DOHH2 (cell line): ENCODE measurements around the gene TMC4.

Experiments used
- H3F3A ChIP-seq: fragments of 200-600 bp; sonication (generic), shearing (Covaris generic); 2 replicates; pipeline ENCODE4 v1.6.0; 2016; ENCODE audit warnings: antibody characterized with exemption, mild to moderate bottlenecking; ENCODE audit not compliant: control insufficient read depth, insufficient read depth
- H3K27ac ChIP-seq: fragments of 200-600 bp; sonication (generic); 2 replicates; pipeline ENCODE4 v1.5.1; 2014; ENCODE audit warnings: low read depth, mild to moderate bottlenecking, low read length, moderate library complexity
- H3K27me3 ChIP-seq: fragments of 200-600 bp; sonication (generic); 2 replicates; pipeline ENCODE4 v1.6.1; 2014; ENCODE audit warnings: mild to moderate bottlenecking, low read length, mixed read lengths; ENCODE audit not compliant: control insufficient read depth
- H3K36me3 ChIP-seq: fragments of 200-600 bp; sonication (generic); 2 replicates; pipeline ENCODE4 v1.6.1; 2014; ENCODE audit warnings: mild to moderate bottlenecking, low read length, moderate library complexity, mixed read lengths; ENCODE audit not compliant: control insufficient read depth
- H3K4me1 ChIP-seq: fragments of 200-600 bp; sonication (generic); 2 replicates; pipeline ENCODE4 v1.6.1; 2014; ENCODE audit warnings: mild to moderate bottlenecking, low read length, mixed read lengths; ENCODE audit not compliant: control insufficient read depth
- H3K4me2 ChIP-seq: fragments of 200-600 bp; sonication (generic); 2 replicates; pipeline ENCODE4 v1.6.0; 2014; ENCODE audit warnings: mild to moderate bottlenecking, low read length, moderate library complexity
- H3K4me3 ChIP-seq: fragments of 200-600 bp; sonication (generic); 2 replicates; pipeline ENCODE4 v1.5.1; 2014; ENCODE audit warnings: mild to moderate bottlenecking, low read length, mixed read lengths
- H3K79me2 ChIP-seq: fragments of 200-600 bp; sonication (generic); 2 replicates; pipeline ENCODE4 v1.6.1; 2014; ENCODE audit warnings: mild to moderate bottlenecking, low read length, mixed read lengths; ENCODE audit not compliant: control insufficient read depth
- H3K9me2 ChIP-seq: fragments of 200-600 bp; sonication (generic); replicated peaks from 2 replicates; pipeline ENCODE4 v1.6.1; 2014; ENCODE audit warnings: mild to moderate bottlenecking, low read length, mixed read lengths; ENCODE audit not compliant: control insufficient read depth
- H3K9me3 ChIP-seq: fragments of 200-600 bp; sonication (generic); 2 replicates; pipeline ENCODE4 v1.6.1; 2014; ENCODE audit warnings: antibody characterized with exemption, low read length, mixed read lengths; ENCODE audit not compliant: control insufficient read depth, insufficient read depth
- H4K20me1 ChIP-seq: fragments of 200-600 bp; sonication (generic); 2 replicates; pipeline ENCODE4 v1.6.0; 2014; ENCODE audit warnings: low read depth, mild to moderate bottlenecking, antibody characterized with exemption, low read length, moderate library complexity; ENCODE audit not compliant: control insufficient read depth, insufficient read depth
- EZH2phosphoT487 ChIP-seq: fragments of 200-600 bp; sonication (generic); IDR thresholded peaks from 2 replicates; pipeline ENCODE4 v1.6.1; 2017; ENCODE audit warnings: borderline replicate concordance, mild to moderate bottlenecking, antibody characterized with exemption, low read length, moderate library complexity, mixed read lengths
- TF ChIP-seq, protein P1 (sequence below): fragments of 200-600 bp; sonication (generic); IDR thresholded peaks from one replicate; pipeline ENCODE4 v1.5.1; 2014; ENCODE audit warnings: antibody characterized with exemption, mild to moderate bottlenecking, low read depth, low read length; ENCODE audit not compliant: poor library complexity, severe bottlenecking

The TMC4 gene

DNA sequence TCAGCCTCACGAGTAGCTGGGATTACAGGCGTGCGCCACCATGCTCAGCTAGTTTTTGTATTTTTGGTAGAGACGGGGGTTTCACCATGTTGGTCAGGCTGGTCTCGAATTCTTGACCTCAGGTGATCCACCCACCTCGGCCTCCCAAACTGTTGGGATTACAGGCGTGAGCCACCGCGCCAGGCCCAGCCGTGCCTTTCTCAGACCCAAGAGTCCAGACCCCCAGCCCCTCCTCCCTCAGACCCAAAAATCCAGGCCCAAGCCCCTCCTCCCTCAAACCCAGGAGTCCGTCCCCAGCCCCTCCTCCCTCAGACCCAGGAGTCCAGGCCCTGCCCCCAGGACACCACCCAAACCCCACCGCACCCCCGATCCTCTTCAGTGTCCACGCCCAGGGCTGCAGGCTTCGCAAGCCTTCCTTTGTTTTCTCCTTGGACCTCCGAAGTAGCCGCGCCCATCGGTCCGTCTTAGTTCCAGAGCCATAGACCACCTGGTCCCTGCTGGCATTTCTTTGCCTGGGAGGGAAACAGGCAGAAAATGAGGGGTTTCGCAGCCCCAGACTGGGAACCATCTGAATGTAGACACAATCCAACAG is 3.7 kb downstream of the TMC4 start:
- Histone ChIP-seq H3K4me3 (no peak overlapping the region), H3K36me3 (no peaks in the 10 kb centered on the region), H3K9me2 (no peaks in the 10 kb centered on the region), H4K20me1 (no peaks in the 10 kb centered on the region), H3K79me2 (no peaks in the 10 kb centered on the region), H3K4me1 (peaks cover 22% of the 10 kb centered on the region), H3K9me3 (no peaks in the 10 kb centered on the region), H3F3A (no peaks in the 10 kb centered on the region; the same call in 1 of the 2 replicates), H3K4me2 (no peak overlapping the region), H3K27me3 (no peaks in the 10 kb centered on the region), H3K27ac (no peak overlapping the region)
- TF ChIP-seq EZH2phosphoT487, result no peak
- TF ChIP-seq, protein P1, sequence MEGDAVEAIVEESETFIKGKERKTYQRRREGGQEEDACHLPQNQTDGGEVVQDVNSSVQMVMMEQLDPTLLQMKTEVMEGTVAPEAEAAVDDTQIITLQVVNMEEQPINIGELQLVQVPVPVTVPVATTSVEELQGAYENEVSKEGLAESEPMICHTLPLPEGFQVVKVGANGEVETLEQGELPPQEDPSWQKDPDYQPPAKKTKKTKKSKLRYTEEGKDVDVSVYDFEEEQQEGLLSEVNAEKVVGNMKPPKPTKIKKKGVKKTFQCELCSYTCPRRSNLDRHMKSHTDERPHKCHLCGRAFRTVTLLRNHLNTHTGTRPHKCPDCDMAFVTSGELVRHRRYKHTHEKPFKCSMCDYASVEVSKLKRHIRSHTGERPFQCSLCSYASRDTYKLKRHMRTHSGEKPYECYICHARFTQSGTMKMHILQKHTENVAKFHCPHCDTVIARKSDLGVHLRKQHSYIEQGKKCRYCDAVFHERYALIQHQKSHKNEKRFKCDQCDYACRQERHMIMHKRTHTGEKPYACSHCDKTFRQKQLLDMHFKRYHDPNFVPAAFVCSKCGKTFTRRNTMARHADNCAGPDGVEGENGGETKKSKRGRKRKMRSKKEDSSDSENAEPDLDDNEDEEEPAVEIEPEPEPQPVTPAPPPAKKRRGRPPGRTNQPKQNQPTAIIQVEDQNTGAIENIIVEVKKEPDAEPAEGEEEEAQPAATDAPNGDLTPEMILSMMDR, result no peak

DNA sequence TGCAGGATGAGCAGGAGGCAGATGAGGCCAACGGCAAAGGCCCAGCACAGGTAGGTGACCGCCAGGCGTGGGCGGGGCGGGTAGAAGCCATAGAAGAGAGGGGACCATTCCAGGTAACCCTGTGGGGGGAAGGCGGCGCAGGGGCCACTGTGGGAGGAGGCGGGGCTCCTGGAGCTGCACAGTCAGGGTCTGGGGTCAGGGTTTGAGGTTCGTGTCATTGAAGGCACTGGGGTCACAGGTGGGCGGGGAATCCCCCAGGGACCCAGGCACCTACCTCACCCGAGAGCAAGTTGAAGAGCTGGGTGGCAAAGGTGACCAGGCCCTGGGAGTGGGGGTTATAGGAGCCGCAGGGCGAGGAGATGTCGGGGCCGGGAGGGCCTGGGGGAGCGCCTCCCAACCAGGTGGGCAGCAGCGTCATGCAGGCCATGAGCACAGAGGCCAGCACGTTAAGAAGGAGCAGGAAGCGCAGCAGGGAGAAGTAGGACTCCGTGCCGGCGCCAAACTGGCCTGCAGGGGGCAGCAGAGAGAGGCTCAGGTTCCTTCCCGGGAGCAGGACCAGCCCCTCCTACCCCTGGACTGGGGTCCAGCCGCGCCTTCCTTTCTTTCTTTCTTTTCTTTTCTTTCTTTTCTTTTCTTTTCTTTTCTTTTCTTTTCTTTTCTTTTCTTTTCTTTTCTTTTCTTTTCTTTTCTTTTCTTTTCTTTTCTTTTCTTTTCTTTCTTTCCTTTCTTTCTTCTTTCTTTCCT is 4.6 kb downstream of the TMC4 start:
- Histone ChIP-seq H3K27me3 (no peaks in the 10 kb centered on the region), H3K36me3 (no peaks in the 10 kb centered on the region), H4K20me1 (no peaks in the 10 kb centered on the region), H3K4me2 (peak overlapping the region; percentile 53), H3K9me2 (no peaks in the 10 kb centered on the region), H3K4me3 (peak overlapping the region; percentile 43; the same call in 1 of the 2 replicates), H3K27ac (no peak overlapping the region), H3K4me1 (peaks cover 13% of the 10 kb centered on the region), H3F3A (no peaks in the 10 kb centered on the region; the same call in 1 of the 2 replicates), H3K9me3 (no peaks in the 10 kb centered on the region), H3K79me2 (no peaks in the 10 kb centered on the region)
- no peak for TF ChIP-seq EZH2phosphoT487
- TF ChIP-seq, protein P1, result peak; percentile 73

DNA sequence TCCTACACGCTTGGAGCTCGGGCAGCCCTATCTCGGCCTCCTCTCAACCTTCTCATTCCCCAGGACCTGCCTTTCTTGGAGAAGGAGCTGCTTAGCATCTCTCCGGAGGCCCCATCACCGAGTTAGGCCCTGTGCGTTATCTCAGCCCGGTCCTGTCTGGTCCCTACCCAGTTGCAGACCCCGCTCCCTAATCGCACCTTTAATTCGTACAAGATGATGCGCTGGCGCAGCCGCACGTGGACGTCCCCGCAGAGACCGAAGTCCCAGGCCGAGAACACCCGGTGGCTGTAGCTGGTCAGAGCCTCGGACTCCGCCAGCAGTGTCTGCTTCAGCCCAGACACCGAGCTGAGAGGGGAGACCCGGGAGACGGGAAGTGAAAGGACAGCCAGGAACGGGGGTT is 7.7 kb downstream of the TMC4 start:
- H3K27me3 ChIP-seq, result no peaks in the 10 kb centered on the region
- peaks cover 5% of the 10 kb centered on the region for H4K20me1 ChIP-seq
- H3K79me2 ChIP-seq, result peaks cover 13% of the 10 kb centered on the region
- TF ChIP-seq, protein P1, result no peak
- no peak for TF ChIP-seq EZH2phosphoT487
- no peaks in the 10 kb centered on the region for H3K9me2 ChIP-seq
- H3K27ac ChIP-seq, result no peak overlapping the region
- peaks cover 26% of the 10 kb centered on the region for H3K4me1 ChIP-seq
- H3K4me2 ChIP-seq, result no peak overlapping the region
- no peaks in the 10 kb centered on the region; the same call in 1 of the 2 replicates for H3K36me3 ChIP-seq
- no peaks in the 10 kb centered on the region for H3K9me3 ChIP-seq
- no peaks in the 10 kb centered on the region for H3F3A ChIP-seq
- no peak overlapping the region for H3K4me3 ChIP-seq
